Stimulated activated CD8-positive, alpha-beta memory T cell treated with anti-CD3 and anti-CD28 coated beads, Interleukin-7, amount 100 ng/mL, for 4 hours (primary cell): ENCODE data around the gene CDH2.

Experiments
- DNase-seq, 2 donors: peaks; one replicate each; pipeline ENCODE4 v3.0.0-alpha.2; 2020; ENCODE audit warnings: low read depth in 2 of 2

The CDH2 gene

GRCh38 chr18:28127763-28128658 is 48.9 kb downstream of the CDH2 start:
- no peak for DNase-seq

GRCh38 chr18:28127228-28127627 is 49.7 kb downstream of the CDH2 start:
- DNase-seq = no peak

DNA sequence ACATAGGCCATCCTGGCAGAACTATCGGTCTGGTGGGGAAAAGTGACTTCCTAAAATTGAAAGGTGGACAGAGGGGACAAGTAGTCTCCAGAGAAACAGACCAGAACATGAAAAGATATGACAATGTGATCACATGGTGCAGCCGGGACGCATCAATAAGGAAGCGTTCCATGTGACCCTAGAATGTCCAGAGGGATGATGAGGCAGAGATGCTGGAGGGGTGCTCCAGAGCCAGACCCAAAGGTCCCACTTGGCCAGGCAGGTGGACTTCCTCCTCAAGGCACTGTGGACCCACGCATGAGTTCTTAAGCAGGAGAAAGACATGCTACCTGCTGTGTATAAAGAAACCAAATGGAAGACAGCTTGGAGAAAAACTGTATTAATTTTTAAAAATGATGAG is 50.2 kb downstream of the CDH2 start:
- no peak for DNase-seq

GRCh38 chr18:28125051-28125450 is 51.9 kb downstream of the CDH2 start:
- DNase-seq = no peak

- DNase-seq = no peak
Measured at GRCh38 chr18:28124131-28125029, 52.5 kb downstream of the CDH2 start.

GRCh38 chr18:28123401-28124030 is 53.4 kb downstream of the CDH2 start:
- DNase-seq = no peak

GRCh38 chr18:28120828-28121515 is 56.0 kb downstream of the CDH2 start:
- DNase-seq = no peak

- no peak for DNase-seq
Measured at GRCh38 chr18:28116461-28116860, 60.5 kb downstream of the CDH2 start.

- DNase-seq = no peak
Measured at GRCh38 chr18:28115149-28115550, 61.8 kb downstream of the CDH2 start.

- no peak for DNase-seq
Measured at GRCh38 chr18:28114472-28114871, 62.5 kb downstream of the CDH2 start.

DNA sequence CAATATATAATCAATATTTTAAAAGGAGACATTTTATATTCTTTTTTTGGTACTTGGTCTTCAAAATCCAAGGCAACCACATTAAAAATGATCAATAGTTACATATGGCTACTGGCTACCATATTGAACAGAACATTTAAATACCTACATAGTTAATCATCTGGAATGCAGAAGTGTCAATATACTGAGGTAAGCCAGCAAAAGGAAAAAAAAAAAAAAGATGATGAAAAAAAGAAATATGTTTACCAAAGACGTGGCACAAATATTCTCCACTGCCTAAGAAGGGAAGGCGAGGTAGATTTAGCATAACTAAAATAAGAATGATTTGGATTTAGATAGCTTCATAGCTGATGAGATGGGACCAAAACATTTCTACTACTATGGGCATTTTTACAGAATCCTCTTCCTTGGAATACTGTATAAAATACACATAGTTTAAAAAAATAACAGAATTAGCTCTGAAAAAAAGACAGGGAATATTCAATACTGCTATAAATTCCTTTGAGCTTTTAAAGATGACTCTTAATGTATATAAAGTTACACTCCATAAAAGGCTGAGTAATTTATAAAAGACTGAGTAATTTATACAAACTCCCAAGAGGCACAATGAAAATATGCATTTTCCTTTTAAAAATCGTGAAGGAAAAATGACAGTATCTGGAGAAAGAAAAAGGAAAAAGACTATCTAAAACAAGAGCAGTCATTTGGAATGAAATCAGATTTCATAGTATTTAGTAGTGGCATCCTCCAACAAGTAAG is 63.5 kb downstream of the CDH2 start:
- DNase-seq = no peak

GRCh38 chr18:28112056-28112470 is 64.9 kb downstream of the CDH2 start:
- DNase-seq = no peak

DNA sequence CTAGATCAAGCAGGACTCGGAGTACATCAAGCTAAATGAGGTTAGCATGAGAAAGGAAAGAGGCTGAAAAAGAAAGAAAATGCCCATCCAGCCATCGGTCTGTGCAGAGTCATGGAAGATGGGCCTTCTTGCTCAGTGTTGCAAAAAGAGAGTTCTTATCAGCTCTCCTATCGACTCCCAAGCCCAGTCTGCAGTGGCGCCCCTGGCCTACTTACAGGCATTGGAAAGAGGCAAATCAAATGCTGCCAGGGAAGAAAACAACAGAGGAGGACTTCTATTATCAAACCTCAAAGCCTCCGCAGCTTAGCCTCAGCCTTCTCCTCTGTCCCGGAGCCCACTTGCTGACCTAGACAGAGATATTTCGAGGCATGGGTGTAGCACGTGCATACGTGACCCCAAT is 66.0 kb downstream of the CDH2 start:
- no peak for DNase-seq

- DNase-seq = no peak
Measured at GRCh38 chr18:28109781-28110560, 67.0 kb downstream of the CDH2 start.

GRCh38 chr18:28108814-28109213 is 68.1 kb downstream of the CDH2 start:
- DNase-seq = no peak

DNA sequence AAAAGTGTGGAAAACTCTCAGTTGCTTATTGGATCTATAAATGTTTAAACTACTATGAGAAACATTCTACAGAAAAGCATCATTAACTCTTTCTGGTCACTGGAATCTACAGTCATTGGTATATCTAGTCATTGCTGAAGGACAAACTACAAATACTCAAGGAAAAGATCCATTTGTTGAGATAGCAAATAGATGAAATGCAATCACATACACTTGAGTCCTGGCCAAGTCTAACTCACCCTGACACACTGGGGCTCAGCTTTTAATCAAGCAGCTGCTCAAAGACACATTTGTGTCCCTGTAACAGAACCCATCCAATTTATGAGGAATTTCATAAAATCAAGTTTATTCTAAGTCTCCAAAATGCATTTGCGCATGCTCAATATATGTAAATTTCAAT is 68.7 kb downstream of the CDH2 start:
- DNase-seq = no peak

DNA sequence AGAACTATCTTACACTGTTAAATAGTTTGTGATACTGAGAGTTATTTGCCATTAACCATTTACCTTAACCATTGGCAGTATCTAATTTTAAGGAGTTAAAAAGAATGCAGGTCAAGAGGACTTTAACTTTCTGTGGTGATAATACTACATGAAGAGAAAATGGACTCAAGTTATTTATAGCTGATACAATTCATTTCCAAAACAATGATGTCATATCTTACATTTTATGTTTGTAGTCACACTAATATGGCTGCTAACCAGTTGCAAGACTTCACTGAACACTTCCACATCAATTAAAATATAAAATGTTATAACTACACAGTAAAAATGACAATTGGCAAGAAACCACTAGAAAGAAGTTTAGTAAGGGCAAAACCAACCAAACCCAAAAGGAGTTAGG is 77.7 kb downstream of the CDH2 start:
- DNase-seq = no peak

- no peak for DNase-seq
Measured at GRCh38 chr18:28095631-28096030, 81.3 kb downstream of the CDH2 start.

- no peak for DNase-seq
Measured at GRCh38 chr18:28095041-28095440, 81.9 kb downstream of the CDH2 start.

- DNase-seq = no peak
Measured at GRCh38 chr18:28091197-28091596, 85.7 kb downstream of the CDH2 start.
